Neural crest cell (in vitro differentiated cells): ENCODE results near the gene RAB5IF. TPM values are rescaled to one million over a fixed set of nuclear protein-coding genes. Genes with fewer than 3 reads are reported as not detected.

Experiments used
- DNase-seq: peaks from one replicate; pipeline ENCODE4 v3.0.0; 2021; ENCODE audit warnings: low read depth, mixed read lengths, low spot score
- H3K27ac Mint-ChIP-seq: one replicate; pipeline ENCODE4 v1.8.0; 2021; ENCODE audit warnings: mild to moderate bottlenecking, mixed read lengths; ENCODE audit not compliant: unreplicated experiment
- H3K27me3 Mint-ChIP-seq: 2 replicates; pipeline ENCODE4 v1.8.0; 2021; ENCODE audit warnings: low read depth, mild to moderate bottlenecking, mixed read lengths
- H3K36me3 Mint-ChIP-seq: 2 replicates; pipeline ENCODE4 v1.8.0; 2021; ENCODE audit warnings: low read depth, mild to moderate bottlenecking, mixed read lengths
- H3K4me1 Mint-ChIP-seq: 2 replicates; pipeline ENCODE4 v1.8.0; 2021; ENCODE audit warnings: mixed read lengths
- H3K4me3 Mint-ChIP-seq: one replicate; pipeline ENCODE4 v1.8.0; 2021; ENCODE audit warnings: mild to moderate bottlenecking, mixed read lengths
- H3K9me3 Mint-ChIP-seq: 2 replicates; pipeline ENCODE4 v1.8.0; 2021; ENCODE audit warnings: mixed read lengths
- total RNA-seq: library from RNA; stranded (reverse); gene quantifications from 2 replicates; pipeline ENCODE4 v1.2.1, GENCODE V29; 2021
- TF ChIP-seq, protein P1 (sequence below): fragments of 200-600 bp; sonication (generic); conservative IDR thresholded peaks from 2 replicates; pipeline ENCODE4 v1.5.0; 2021; ENCODE audit warnings: antibody characterized with exemption, mild to moderate bottlenecking

Gene RAB5IF
- total RNA-seq, 1 donor from 2014 or later = 76.2 TPM

DNA sequence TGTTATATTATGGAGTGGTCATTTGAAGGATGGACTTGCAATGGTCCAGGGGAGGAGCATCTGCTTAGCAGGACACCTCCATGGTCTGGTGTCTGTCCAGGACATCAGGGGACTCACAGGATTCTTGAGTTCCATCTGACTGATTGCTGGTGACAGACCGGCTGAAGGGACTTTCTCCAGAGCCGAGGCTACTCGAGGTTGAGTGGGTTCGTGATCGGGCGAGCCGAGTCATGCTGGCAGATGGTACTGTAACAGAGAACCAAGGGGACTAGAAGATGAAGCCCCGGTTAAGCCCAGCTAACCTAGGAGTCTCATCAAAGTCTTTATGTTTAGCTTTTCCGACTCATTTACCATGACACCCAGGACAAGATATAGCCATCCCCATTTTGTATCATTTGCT, 47.9 kb downstream of the RAB5IF start:
- DNase-seq = no peak
- no peaks in the 10 kb centered on the region for H3K4me1 Mint-ChIP-seq
- no peaks in the 10 kb centered on the region for H3K27me3 Mint-ChIP-seq
- H3K9me3 Mint-ChIP-seq = no peaks in the 10 kb centered on the region
- no peak overlapping the region for H3K4me3 Mint-ChIP-seq
- H3K27ac Mint-ChIP-seq = peak overlapping the region; percentile 1
- TF ChIP-seq, protein P1, sequence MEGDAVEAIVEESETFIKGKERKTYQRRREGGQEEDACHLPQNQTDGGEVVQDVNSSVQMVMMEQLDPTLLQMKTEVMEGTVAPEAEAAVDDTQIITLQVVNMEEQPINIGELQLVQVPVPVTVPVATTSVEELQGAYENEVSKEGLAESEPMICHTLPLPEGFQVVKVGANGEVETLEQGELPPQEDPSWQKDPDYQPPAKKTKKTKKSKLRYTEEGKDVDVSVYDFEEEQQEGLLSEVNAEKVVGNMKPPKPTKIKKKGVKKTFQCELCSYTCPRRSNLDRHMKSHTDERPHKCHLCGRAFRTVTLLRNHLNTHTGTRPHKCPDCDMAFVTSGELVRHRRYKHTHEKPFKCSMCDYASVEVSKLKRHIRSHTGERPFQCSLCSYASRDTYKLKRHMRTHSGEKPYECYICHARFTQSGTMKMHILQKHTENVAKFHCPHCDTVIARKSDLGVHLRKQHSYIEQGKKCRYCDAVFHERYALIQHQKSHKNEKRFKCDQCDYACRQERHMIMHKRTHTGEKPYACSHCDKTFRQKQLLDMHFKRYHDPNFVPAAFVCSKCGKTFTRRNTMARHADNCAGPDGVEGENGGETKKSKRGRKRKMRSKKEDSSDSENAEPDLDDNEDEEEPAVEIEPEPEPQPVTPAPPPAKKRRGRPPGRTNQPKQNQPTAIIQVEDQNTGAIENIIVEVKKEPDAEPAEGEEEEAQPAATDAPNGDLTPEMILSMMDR = no peak
- peaks cover 4% of the 10 kb centered on the region for H3K36me3 Mint-ChIP-seq

DNA sequence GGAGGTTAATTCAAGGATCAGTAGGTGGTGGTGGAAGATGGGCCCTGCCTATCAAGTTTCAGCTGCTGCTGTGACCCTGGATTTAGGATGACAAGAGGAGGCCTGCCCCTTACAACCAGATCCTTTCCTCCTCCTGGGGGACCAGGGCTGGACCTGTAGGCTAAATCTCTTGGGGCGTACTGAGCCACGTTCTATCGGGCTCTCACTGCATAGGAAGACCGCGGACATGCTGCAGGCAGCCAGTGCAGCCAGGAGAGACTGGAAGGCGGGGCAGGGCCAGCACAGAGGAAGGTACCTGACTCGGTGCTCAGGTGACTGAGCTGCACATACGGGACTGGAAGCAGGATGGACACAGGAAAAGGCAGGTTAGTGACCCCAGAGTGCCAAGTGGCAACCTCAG, 48.9 kb downstream of the RAB5IF start:
- H3K27me3 Mint-ChIP-seq = no peaks in the 10 kb centered on the region
- no peaks in the 10 kb centered on the region for H3K4me1 Mint-ChIP-seq
- TF ChIP-seq, protein P1 = no peak
- H3K9me3 Mint-ChIP-seq = no peaks in the 10 kb centered on the region
- H3K4me3 Mint-ChIP-seq = no peak overlapping the region
- peaks cover 4% of the 10 kb centered on the region for H3K36me3 Mint-ChIP-seq
- peak overlapping the region; percentile 8 for H3K27ac Mint-ChIP-seq
- DNase-seq = no peak

DNA sequence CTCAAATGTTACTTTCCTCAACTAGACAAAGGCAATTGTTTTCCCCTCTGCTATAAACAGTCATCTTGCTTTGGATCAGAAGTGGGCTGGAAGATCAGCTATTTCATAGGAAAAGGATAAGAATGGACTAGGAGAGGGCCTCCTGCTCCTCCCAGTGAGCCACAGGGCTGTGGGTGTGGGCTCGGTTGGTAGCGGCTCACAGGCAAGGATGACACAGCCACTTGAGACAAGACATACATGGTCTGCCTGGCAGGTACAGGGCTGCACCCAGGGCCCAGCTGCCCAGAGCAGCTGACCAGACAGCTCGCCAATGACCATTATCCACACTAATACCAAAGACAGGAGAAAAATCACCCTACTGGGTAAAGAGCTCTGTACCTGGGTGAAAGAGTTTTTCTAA, 49.4 kb downstream of the RAB5IF start:
- TF ChIP-seq, protein P1 = no peak
- Mint-ChIP-seq H3K4me1 (no peaks in the 10 kb centered on the region), H3K9me3 (no peaks in the 10 kb centered on the region), H3K36me3 (peaks cover 4% of the 10 kb centered on the region), H3K4me3 (no peak overlapping the region), H3K27me3 (no peaks in the 10 kb centered on the region), H3K27ac (peak overlapping the region; percentile 67)
- DNase-seq = no peak

DNA sequence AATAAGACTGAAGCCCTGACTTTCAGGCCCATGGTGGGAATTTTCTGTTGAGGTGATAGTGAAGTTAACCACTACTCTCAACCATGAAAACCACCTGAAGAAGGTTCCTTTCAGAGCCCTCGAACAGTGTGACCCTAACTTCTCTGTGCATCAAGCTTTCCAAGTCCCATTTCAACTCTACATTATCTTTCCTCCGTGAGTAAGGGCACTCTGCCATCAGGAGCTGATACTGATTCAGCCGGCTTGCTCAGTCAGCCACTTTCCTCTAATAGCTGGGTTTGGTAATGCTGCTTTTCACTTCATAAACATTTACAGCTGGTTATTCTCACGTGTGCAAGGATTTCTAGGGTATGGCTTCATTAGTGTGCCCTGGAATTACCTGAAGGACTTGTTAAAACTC, 51.2 kb downstream of the RAB5IF start:
- no peaks in the 10 kb centered on the region for H3K4me1 Mint-ChIP-seq
- no peak overlapping the region for H3K4me3 Mint-ChIP-seq
- H3K9me3 Mint-ChIP-seq = no peaks in the 10 kb centered on the region

DNA sequence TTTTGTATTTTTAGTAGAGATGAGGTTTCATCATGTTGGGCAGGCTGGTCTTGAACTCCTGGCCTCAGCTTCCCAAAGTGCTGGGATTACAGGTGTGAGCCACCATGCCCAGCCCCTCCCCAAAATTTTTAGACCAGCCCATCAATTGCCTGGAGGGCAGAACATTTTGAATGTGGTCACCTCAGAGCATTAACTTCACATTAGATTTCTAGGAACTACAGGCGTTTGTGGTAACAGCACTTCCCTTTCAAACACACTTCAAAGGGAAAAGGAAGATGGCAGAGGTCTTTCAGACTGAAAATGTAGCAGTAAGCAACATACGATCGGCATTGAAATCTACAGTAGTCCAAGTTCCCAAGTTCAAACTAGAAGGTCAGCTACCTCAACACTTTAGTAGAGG, 52.7 kb downstream of the RAB5IF start:
- no peaks in the 10 kb centered on the region for H3K27me3 Mint-ChIP-seq
- H3K4me3 Mint-ChIP-seq = no peak overlapping the region
- H3K9me3 Mint-ChIP-seq = no peaks in the 10 kb centered on the region
- DNase-seq = no peak
- H3K27ac Mint-ChIP-seq = peak overlapping the region; percentile 71
- H3K36me3 Mint-ChIP-seq = peaks cover 4% of the 10 kb centered on the region
- H3K4me1 Mint-ChIP-seq = no peaks in the 10 kb centered on the region
- TF ChIP-seq, protein P1 = no peak

More for the DNA sequence above, 51.2 kb downstream of the RAB5IF start:
- Mint-ChIP-seq H3K27ac (no peak overlapping the region), H3K36me3 (peaks cover 4% of the 10 kb centered on the region), H3K27me3 (no peaks in the 10 kb centered on the region)
- DNase-seq = no peak
- TF ChIP-seq, protein P1 = no peak

Other genes with a start within 250 kb of the RAB5IF start
- 19.7 and 19.8 TPM in 2 replicates for gene MYL9, start 64.3 kb upstream of the RAB5IF start, total RNA-seq
- gene TGIF2, start 32.2 kb upstream of the RAB5IF start, total RNA-seq = 73.8 and 76.4 TPM in 2 replicates
- 0.16 TPM in 1 of 2 replicates, not detected in the other for gene SLA2, start 40.4 kb downstream of the RAB5IF start, total RNA-seq
- gene NDRG3, start 140.3 kb downstream of the RAB5IF start, total RNA-seq = 34.9 and 37.3 TPM in 2 replicates
- 29.1 and 30.6 TPM in 2 replicates for gene DSN1, start 168.0 kb downstream of the RAB5IF start, total RNA-seq